Measurements from ENCODE around the gene TDRD9.

GRCh38 chr14:104096318-104096717 lies 168.1 kb downstream of the TDRD9 start:
- no peak for TF ChIP-seq EZH2 (IDR thresholded peaks at IDR 0.05; ENCODE audit: borderline replicate concordance, low read length)
- TF ChIP-seq CTCF (IDR thresholded peaks at IDR 0.05; ENCODE audit: low read length): no peak
